NAMALWA (cell line): ENCODE results near the gene PPP1R15B.

Experiments
- DNase-seq: peaks from one replicate; pipeline ENCODE4 v3.0.0-alpha.2; 2015; ENCODE audit warnings: low spot score

Gene PPP1R15B

GRCh38 chr1:204411451-204412204 is at the start of gene PPP1R15B:
Gene PPP1R15B, minus strand, starts transcription at chr1:204411817. Its CDS starts 406 bp downstream, at chr1:204411411.
- DNase-seq: peak; percentile 98

- DNase-seq: no peak
Observed at GRCh38 chr1:204460346-204460745, 48.7 kb upstream of the PPP1R15B start.

- DNase-seq: no peak
Observed at GRCh38 chr1:204459706-204460105, 48.1 kb upstream of the PPP1R15B start.

DNA sequence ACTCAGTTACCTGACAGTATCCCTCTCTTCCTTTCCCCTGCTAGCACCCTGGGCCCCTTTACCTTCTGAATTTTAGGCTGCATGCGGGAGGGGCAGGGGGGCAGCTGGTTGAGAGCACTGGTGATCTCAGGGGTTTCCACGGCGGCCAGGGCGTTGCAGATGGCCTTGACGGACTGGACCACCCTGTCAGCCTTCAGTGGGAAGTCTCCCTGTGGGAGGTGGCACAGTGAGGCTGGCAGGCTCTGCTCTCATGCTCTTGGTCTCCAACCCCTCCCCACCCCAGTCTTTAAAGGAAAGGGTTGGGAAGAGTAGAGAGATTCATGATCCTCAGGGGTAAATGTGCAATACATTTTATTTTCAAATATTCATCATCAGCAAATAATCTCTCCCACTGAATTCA is 46.0 kb upstream of the PPP1R15B start:
- DNase-seq: no peak

DNA sequence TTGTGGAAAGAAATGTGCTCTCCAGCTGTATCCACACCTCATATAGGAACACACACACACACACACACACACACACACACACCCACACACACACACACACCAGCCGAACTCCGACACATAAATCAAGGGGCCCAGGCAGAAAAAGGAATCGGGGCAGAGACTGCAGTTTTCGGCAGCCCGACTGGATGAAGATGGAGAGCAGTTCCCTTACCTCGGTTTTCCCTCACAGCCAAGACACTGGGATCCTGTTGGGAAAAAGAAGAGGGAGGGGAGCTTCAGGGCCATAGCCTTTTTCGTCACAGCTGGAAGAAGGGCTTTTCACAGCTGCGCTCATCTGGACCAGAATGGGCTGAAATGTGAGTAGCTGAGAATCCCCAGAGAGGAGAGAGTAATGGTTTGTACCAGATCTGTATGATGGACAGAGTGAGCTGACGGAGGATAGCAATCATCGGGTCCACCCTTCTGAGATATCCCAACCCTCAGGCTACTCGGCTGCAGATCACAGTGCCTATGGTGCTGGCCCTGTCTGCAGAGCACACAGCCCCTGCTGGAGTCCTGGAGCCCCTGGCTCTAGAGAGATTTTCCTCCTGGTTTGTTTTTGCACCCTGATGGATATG is 45.3 kb upstream of the PPP1R15B start:
- DNase-seq: no peak

- DNase-seq: no peak
Observed at GRCh38 chr1:204455831-204456145, 44.2 kb upstream of the PPP1R15B start.

GRCh38 chr1:204455063-204455830 is 43.6 kb upstream of the PPP1R15B start:
- DNase-seq: no peak

DNA sequence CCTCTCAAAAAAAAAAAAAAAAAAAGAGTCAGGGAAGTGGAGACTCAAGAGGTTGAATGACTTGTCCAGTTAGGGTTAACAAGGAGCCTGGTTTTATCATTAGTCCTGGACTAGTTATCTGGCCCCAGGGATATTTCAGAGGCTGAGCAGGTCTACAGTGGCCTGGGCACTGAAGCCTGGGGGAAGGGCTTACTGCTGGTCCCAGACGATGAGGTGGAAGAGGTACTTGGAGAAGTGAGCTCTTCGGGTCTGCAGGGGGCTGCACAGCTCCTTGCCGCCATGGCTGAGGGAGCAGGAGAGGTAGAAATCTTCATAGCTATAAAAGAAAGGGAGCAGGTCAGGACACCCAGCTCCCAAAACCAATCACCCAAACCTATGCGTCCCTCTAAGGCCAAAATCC is 42.9 kb upstream of the PPP1R15B start:
- no peak for DNase-seq

DNA sequence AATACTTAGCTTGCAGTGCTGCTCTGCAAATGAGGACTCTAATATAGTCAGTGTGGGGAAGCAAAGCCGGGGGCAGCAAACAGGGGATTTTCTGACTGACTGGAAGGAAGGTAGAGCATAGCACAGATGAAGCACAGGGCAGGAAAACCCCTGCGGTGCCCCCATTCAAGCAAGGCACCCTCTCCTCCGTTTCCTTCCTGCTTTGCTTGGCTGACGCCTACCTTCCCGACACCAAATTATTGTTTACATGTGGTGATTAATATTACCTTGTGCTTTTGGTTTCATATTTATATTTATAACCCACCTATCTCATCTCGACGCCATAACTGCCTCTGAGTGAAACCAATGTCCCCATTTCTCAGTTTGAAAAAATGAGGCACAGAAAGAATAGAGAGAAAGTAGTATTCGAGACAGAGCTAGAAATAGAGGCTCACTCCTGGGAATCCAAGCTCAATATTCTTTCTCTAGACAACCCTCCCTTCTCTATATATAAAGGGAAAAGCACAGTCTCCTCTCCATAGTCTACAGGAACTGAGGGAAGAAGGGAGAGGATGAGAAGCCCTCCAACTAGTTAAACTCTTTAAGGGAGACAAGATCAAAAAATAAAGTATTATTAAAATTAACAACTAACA is 41.6 kb upstream of the PPP1R15B start:
- DNase-seq: peak; percentile 44

DNA sequence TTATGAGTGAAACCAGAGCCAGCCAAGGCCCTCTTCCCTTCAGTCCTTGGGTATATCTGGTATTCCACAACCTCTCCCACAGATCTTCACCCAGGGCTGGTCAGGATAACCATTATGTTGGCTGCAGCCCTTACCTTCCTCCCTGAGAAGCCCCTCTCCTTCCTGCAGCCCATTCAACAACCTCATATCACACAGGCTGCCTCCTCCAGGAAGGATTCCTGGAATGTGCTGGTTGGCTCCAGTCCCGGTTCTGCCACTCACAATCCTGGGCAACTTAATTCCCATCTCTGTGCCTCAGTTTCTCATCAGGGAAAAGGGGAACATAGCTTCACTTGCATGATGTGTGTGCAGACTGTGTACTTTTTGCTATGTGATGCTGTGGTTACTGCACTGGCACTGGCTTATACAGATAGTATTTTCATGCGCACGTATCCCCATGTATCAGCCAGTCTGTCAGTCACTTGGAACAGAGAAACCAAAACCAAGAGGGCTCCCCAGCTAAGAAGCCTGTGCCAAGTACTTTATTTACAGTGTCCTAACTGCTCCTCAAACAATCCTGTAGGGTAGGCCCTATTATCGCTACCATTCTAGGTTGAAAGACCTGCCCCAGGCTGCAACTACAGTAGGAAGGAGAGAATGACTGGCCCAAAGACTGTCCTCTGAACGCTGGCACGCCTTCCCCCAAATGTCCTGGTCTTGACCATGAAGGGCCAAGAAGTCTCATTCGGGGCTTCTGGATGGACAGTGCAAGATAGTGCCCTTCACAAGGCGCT is 39.9 kb upstream of the PPP1R15B start:
- DNase-seq: no peak

DNA sequence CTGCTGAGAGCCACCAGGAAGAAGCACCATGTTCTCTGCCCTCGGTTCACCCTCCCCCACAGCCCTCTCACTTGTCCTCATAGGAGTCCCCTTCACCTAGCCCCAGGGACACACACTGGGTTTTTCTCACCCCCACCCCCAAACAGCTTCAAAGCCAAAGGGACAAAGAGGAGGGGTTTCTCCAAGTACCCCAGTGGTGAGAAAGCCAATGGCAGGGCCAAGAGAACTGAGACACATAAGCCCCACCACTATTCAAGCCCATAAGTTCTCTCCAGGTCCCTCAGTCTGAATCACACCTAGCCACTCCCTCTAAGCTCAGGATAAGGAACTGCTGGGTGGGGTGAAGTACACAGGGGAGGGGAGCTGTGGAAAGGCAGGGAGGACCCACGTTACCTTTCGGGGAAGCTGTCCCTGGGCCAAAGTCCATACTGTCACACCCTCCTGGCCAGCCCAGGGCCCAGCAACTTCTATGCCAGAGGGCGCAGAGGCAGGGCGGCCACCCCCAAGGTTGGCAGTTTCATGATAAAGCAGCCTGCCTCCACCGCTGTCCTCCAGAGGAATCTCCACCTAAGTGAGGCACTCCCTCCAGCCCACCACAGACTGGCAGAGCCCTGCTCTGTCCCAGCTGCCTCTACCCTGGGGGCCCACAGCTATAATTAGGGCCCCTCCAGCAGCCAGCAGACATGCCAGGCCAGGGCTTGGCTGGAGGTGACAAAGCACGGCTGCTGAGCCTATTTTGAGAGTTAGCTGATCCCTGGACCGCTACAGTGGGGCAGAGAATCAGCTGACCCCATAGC is 39.0 kb upstream of the PPP1R15B start:
- no peak for DNase-seq

GRCh38 chr1:204449678-204450280 is 38.2 kb upstream of the PPP1R15B start:
- no peak for DNase-seq

DNA sequence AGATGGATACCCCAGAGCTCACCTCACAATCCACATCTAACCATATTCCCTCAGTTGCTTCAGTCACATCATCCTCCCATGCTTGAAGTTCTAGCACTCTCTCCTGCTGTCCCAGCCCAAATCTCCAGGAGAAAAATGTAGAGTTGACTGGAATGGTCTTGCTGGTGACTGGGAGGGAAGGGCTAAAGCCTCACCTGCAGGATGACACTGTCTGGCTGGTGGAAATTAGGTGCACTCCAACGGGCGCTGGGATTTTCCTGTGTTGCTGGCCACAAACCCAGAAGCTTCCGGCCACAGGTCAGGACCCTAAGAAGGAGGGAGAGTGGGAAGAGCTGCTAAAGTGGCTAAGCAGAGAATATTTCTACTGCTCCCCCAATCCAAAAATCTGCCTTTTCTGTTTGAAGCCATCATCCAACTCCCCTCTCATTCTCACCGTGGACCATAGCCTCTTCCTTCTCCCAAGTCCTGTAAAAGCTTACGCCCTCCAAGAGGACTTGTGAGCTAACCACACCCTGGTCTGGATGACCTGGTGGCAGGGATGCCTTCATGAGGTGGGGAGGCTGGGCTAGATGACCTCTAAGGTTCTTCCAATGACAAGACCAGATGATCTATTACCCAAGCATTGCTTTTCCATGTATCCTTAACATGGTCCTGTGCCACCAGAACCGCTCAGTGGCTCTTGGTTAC is 37.5 kb upstream of the PPP1R15B start:
- DNase-seq: no peak

DNA sequence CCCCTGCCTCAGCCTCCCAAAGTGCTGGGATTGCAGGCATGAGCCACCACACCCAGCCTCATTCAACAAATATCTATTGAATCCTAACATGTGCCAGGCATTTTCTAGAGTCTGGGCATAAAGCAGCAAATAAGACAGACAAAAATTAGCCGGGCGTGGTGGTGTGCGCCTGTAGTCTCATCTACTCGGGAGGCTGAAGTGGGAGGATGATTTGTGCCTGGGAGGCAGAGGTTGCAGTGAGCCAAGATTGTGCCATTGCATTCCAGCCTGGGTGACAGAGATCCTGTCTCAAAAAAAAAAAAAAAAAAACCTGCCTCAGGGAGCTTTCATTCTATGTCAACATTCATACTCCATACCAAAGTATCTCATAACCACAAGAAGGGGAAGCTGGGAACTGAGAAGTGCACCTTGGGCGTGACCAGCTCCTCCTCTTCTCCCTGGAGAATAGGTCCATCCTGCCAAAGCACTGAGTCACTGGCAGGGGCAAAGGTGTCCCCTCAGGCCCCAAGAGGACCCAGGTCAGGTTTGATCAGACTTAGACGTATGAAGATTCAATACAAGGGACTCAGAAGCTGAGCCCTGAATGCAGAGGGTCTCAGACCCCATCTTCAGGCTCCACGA is 36.8 kb upstream of the PPP1R15B start:
- no peak for DNase-seq

GRCh38 chr1:204447736-204448135 is 36.1 kb upstream of the PPP1R15B start:
- no peak for DNase-seq

DNA sequence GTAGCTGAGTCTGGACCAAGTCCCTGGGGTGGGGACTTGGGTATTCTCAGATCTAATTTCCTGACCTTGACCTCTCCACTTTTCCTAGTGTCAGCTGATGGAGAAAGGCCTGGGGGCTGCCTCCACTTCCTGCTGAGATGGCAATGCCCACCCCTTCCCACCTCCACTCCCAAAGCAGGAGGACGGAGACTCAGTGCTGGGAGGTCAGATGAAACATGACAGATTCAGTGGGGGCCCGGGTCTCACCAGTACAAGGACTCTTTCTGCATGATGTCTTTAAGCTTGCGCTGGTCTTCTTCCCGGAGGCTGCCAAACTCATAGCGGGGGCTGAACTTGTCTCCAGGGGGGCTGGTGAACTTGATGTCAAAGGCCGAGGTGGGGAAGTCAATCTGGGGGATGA is 35.6 kb upstream of the PPP1R15B start:
- no peak for DNase-seq

DNA sequence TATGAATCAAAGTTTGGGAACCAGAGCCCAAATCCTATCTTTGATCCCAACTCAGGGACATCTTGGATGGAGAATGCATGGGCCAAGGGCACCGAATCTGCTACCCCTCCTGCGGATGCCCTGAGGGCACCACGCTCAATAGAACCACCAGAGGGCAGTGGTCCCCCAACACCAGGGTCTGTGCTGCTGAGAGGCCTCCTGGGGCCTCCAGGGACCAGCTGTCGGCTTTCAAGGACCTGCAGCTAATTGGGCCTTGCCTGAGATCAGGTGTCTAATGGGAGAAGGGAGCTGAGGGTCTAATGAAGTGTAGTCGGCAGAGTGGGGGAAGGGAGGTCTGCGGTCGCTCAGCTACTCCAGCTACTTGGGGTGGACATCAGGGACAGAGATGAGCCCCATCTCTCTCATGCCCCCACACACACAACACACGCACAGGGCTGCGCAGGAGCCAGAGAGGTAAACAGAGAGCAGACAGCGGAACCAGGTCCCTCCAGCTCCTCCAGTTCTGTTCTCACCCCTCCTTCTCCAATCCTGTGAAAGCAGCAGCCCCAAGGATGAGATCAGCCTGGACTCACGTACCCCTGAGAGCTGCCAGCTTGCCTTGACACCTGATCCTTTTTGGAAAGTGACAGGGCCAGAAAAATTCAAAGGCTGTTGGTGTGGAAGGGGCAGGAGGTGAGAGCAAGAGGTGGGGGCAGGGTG is 34.9 kb upstream of the PPP1R15B start:
- DNase-seq: peak; percentile 90

DNA sequence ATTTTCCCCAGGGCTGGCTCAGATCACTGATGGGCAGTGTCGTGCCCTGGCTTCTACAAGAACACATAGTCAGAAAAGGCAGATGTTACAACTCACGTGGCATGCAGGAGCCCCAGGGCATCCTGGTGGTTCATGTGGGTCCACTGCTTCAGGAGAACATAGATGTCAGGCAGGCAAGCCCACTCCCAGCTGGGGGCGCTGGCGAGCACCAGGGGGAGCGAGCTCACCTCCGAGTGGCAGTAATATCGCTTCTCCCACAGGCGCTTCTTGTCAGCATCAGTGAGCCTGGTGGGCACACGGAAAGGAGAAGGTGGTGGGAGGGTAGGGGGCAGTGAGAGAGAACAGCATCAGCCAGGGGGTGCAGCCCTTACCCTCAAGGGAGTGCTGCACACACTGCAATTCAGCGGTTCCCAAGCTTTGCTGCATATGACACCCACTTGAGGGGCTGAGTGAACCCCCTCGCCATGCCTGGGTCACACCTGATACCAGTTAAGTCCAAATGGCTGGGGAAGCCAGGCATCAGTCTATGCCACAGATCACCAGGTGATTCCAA is 34.3 kb upstream of the PPP1R15B start:
- DNase-seq: peak; percentile 73
